A673 (cell line): ENCODE data around the gene CUTC.

Source experiments
- EZH2 ChIP-seq: fragments of 200-600 bp; sonication (generic); IDR thresholded peaks from 2 replicates; pipeline ENCODE4 v1.6.1; 2017; ENCODE audit warnings: borderline replicate concordance, low read depth, mild to moderate bottlenecking, mixed read lengths, antibody characterized with exemption, low read length; ENCODE audit not compliant: poor library complexity, severe bottlenecking
- TF ChIP-seq, protein P1 (sequence below): fragments of 300-800, 200-600 bp; sonication (generic); conservative IDR thresholded peaks from 2 replicates; pipeline ENCODE4 v1.5.1; 2017; ENCODE audit warnings: low read depth, mild to moderate bottlenecking, antibody characterized with exemption, low read length, moderate library complexity, mixed read lengths

DNA sequence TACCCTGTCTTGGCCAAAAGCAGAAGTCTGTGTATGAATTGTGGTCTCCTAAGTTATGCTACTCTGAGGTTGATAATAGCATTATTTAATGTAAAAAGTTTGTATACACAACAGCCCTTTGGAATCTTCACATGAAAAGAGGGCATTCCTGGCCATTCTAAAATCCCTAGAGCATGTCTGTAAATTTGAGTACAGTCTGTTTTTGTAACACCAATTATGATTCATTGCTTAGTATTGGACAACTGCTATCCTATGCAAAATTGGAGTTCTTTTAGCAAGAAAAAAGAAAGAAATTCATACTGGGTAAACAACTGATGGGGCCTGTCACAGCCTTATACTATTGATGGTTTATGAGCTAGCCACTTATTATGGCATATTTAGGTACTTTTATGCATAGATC is 10.2 kb downstream of the CUTC start:
- TF ChIP-seq, protein P1, sequence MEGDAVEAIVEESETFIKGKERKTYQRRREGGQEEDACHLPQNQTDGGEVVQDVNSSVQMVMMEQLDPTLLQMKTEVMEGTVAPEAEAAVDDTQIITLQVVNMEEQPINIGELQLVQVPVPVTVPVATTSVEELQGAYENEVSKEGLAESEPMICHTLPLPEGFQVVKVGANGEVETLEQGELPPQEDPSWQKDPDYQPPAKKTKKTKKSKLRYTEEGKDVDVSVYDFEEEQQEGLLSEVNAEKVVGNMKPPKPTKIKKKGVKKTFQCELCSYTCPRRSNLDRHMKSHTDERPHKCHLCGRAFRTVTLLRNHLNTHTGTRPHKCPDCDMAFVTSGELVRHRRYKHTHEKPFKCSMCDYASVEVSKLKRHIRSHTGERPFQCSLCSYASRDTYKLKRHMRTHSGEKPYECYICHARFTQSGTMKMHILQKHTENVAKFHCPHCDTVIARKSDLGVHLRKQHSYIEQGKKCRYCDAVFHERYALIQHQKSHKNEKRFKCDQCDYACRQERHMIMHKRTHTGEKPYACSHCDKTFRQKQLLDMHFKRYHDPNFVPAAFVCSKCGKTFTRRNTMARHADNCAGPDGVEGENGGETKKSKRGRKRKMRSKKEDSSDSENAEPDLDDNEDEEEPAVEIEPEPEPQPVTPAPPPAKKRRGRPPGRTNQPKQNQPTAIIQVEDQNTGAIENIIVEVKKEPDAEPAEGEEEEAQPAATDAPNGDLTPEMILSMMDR = no peak
- TF ChIP-seq EZH2 = no peak
